Activated T-helper 9 cell treated with anti-CD3 and anti-CD28 coated beads, Interleukin-2, amount 50 U/mL, for 16 hours (primary cell): ENCODE measurements around the gene PPDPF.
A peak's percentile ranks its signal among the peaks of the same experiment; 100 is the strongest.
"Not testable (repeated sequence)": the region's sequence is repeated elsewhere in the genome, so short reads cannot be mapped to it uniquely, and the experiment has no call there.

Experiments
- DNase-seq: peaks from one replicate; pipeline ENCODE4 v3.0.0-alpha.2; 2020; ENCODE audit warnings: low read depth

Gene PPDPF

GRCh38 chr20:63520504-63520933 is at the start of gene PPDPF:
TSS of gene PPDPF (plus strand) at chr20:63520765. CDS start at chr20:63521309, 544 bp downstream.
- peak; percentile 79 for DNase-seq

- no peak for DNase-seq
Observed at GRCh38 chr20:63471002-63471716, 49.4 kb upstream of the PPDPF start.

DNA sequence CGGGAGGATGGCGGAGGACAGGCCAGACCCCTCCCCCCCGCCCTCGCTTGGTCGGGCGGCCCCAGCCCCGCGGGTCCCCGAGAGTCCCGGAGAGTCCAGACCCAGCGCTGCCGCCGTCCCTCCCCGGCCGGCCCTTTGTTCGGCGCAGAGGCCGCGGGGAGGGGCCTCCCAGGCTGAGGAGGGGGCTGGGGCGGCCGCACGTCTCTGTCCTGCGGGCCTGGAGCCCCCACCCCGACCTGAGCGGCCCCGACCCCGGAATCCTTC is 48.9 kb upstream of the PPDPF start:
- no peak for DNase-seq

DNA sequence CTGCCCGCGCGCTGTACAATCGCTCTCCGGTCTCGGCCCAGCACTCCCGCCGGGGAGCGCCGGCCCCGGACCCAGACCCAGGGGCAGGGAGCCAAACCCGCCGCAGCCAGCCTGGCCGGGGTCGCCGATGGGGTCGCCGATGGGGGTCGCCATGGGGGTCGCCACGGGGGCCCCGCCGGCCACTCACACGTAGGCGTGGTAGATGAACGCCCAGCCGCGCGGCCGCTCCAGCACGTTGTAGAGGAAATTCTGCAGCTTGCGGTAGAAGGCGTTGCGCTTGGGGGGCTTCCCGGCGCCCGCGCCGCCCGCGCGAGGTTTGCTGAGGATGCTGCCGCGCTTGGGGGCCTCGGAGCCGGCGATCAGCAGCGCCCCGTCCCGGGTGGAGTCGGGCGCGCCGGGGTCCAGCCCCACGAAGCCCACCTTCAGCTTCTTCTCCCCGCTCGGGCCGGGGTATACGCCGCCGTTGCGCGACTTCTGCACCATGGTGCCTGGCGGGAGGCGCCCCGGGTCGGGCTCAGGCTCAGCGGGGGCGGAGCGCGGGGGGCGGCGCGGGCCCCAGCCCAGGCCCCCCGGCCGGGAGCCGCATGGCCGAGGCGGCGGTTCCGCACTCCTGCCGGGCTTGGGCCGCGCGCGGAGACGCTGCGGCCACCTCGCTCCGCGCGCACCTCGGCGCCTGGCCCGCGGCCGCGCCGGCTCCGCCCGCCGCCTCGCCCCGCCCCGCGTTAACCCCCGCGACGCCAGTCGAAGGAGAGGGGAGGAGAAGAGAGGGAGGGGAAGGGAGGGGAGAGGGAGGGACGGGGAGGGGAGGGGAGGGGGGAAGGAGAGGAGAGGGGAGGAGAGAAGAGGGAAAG is 48.4 kb upstream of the PPDPF start, which contains the start of gene KCNQ2:
Gene KCNQ2 (minus strand): TSS at position 675 of the 851 bp plus-strand sequence. CDS start 192 bp downstream, at position 483.
- no peak for DNase-seq

- no peak for DNase-seq
Observed at GRCh38 chr20:63472862-63473390, 47.6 kb upstream of the PPDPF start.

- no peak for DNase-seq
Observed at GRCh38 chr20:63473555-63474449, 46.8 kb upstream of the PPDPF start.

GRCh38 chr20:63475209-63475608 is 45.4 kb upstream of the PPDPF start:
- DNase-seq, result no peak

DNA sequence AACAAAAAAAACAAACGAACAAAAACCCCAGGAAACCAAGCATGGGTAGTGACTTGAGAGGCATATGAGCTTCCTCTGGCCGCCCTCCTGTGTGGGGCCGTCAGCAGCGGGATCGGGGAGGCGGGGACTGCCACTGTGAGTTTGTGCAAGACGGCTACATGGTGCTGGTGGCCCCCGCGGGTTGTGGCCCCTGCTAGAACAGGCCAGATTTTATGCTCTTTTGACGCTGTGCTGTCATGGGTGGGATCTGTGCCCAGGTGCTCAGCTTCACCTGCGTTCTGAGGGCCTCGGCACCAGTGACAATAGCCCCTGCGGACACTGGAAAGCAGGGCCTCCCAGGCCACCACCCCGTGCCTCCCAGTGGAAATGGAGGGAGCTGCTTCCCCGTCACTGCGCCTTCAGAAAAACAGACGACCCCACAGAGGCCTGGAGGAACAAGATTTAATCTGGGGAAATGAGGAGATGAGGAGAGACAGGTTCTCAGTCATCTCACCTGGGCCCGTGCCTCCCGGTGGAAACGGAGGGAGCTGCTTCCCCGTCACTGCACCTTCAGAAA is 43.4 kb upstream of the PPDPF start:
- DNase-seq, result no peak

DNA sequence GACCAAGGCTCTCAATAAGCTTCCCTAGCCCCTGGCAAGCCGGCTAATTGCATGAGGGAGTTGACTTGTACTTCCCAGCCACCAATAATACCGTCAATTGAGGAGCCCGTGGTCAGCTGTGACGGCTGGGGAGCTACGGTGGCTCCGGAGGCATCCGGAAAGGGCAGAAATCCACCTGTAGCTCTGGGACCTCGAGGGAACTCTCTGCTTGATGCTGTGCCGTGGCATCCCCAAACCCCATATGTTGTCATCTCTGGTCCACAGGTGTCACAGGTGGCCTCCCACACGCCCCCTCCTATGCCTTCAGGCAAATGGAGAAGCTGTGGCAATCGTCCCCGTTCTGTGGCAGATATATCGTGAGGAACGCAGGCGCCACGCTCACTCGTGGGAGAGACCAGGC is 42.6 kb upstream of the PPDPF start:
- no peak for DNase-seq

- DNase-seq, result no peak
Observed at GRCh38 chr20:63478346-63479302, 41.9 kb upstream of the PPDPF start.

DNA sequence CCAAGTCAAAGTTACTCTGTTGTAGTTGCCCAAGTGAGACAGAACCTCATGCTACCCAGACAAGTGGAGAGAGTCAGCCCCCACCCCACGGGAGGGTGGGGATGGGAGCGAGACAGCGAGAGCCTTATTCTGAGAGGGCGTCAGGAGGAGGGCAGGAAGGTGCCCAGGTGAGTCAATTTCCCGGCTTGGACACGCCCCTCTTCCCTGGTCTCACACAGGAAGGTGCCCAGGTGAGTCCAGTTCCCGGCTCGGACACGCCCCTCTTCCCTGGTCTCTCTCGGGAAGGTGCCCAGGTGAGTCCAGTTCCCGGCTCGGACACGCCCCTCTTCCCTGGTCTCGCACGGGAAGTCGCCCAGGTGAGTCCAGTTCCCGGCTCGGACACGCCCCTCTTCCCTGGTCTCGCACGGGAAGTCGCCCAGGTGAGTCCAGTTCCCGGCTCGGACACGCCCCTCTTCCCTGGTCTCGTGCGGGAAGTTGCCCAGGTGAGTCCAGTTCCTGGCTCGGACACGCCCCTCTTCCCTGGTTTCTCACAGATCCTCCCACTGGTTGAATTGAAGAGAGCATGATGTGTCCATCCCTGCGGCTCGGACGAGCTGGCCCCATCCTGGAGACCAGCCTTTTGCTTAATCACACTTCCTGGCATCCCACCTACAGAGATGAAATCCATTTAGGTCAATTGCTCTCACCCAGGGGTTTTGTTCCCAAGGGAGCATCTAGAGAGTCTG is 40.7 kb upstream of the PPDPF start:
- DNase-seq, result not testable (repeated sequence)

DNA sequence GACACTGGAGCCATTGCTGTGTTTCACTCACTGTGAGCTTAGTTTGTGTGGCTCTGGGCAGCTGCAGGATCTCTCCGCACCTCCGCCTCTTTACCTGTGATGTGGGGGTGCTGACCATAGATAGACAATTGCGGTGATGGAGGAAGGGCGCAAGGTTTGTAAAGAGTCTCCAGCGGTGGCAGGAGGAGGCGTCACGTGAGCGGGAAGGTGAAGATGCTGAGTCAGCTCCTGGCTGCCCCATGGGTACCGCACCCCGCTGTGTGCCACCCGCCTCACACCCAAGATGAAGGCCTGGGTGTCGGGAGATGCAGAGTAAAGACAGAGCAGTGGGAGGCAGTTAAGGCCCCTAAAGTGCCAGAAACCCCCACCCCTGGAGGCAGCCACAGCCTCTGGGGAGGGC is 39.1 kb upstream of the PPDPF start:
- no peak for DNase-seq

- no peak for DNase-seq
Observed at GRCh38 chr20:63482021-63482587, 38.5 kb upstream of the PPDPF start.

DNA sequence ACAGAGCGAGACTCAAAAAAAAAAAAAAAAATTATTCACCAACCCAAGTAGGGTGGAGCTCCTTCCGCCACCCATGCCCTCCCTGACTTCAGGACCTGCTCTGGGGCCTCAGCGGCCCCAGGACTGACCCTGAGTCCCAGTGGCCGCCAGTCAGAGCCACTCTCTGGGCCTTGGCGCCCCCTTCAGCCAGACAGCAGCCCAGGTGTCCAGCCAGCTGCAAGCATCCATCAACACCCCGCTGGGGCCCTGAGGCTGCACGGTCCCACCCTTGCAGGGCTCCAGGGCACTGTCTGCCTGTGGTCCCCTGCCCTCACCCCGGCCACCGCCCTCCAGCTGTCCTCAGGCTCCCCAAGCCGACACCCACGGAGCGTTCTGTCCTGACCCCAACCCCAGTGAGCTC is 36.7 kb upstream of the PPDPF start:
- DNase-seq, result no peak

- no peak for DNase-seq
Observed at GRCh38 chr20:63484236-63484635, 36.3 kb upstream of the PPDPF start.

- DNase-seq, result no peak
Observed at GRCh38 chr20:63484651-63485403, 35.7 kb upstream of the PPDPF start.

DNA sequence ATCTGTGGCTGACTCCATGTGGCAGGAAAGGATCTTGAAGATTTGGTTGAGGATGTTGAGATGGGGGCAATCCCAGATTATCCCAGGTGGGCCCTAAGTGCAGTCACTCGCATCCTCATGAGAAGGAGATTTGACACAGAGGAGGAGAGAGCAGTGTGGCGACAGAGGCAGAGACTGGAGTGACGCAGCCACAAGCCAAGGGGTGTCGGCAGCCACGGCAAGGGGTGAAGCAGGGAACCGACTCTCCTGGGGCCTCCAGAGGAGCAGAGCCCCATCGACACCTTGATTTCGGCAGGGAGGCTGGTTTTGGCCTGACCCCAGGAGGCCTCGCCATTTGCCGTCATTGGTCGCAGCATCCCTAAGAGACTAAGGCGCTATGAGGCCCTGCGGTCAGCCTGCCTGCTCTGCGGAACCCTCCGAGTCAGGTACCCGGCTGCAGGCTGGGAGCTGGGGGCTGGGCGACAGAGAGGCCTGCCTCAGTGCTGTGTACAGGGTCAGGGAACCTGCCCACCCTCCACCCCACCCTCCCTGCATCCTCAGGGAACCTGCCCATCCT is 34.2 kb upstream of the PPDPF start:
- no peak for DNase-seq

DNA sequence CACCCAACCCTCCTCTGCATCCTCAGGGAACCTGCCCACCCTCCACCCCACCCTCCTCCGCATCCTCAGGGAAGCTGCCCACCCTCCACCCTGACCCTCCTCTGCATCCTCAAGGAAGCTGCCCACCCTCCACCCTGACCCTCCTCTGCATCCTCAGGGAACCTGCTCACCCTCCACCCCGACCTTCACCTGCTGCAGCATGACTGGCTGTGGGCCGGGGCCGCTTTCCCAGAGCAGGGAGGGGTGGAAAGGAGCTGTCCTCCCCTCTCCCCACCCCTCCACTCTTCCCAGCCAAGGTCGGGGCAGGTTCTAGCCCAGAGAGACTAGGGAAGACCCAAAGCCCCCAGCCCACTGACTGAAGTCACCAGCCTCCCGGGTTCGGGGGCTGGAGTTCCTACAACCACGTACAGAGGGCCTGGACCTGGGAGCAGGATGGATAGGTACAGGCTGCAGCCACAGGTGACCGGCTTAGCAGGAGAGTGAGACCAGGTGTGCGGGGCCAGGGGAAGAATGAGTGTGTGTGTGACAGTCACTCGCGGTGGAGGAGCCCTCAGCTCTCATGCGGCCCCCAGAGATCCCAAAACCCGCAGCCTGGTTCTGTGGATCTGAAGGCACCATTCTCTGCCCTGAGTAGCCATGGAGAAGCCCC is 33.3 kb upstream of the PPDPF start:
- no peak for DNase-seq
